Ovary (tissue), 3 donors: ENCODE measurements around the gene AMMECR1.

Experiments
- EP300 ChIP-seq: sonication (generic); formaldehyde crosslinking; IDR thresholded peaks from one replicate; pipeline ENCODE4 v1.6.1; 2017; ENCODE audit warnings: antibody characterized with exemption
- POLR2A ChIP-seq: fragments of 450-650 bp; IDR thresholded peaks from one replicate; pipeline ENCODE4 v1.6.1; 2017; ENCODE audit warnings: antibody characterized with exemption, mild to moderate bottlenecking, moderate library complexity
- TF ChIP-seq, protein P1 (sequence below), 3 donors: fragments of 450-650 bp in 2 of 3; fragments of 200-600 bp in 1 of 3; IDR thresholded peaks; one replicate each; pipeline versions ENCODE4 v1.5.1 to v1.8.0; 2016 to 2022; ENCODE audit warnings: antibody characterized with exemption in 3 of 3, mild to moderate bottlenecking in 1 of 3
- donor health status: DM: no; HTN: no; CAD: no.

DNA sequence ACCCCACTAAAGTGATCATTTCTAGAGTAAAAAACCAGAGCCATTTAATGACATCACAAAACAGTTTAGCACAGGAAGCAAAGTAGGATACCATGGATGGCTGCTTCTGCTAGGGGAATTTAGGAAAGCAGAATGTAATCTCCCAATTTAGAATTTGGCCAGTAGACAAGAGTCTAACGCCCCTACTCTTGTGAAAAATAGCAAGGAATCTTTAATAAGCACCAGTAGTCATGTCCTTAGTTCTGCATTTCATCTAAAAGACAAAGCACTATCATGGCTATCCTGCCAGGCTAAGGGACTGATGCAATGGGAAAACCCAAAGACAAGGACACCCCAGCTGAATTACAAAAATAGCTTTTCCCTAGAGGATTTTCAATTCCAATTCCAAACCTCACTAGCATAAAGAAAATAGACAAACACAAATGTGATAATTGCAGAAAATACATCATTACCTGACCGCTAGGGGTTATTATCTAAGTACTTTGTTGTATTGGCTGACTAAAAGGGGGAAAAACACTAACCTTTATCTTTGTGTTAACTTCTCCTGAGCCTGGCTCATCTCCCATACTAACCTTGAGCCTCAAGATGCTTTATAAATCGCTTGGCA lies 2.6 kb upstream of the AMMECR1 start:
- TF ChIP-seq EP300 (no peak), POLR2A (no peak)
- TF ChIP-seq, protein P1, sequence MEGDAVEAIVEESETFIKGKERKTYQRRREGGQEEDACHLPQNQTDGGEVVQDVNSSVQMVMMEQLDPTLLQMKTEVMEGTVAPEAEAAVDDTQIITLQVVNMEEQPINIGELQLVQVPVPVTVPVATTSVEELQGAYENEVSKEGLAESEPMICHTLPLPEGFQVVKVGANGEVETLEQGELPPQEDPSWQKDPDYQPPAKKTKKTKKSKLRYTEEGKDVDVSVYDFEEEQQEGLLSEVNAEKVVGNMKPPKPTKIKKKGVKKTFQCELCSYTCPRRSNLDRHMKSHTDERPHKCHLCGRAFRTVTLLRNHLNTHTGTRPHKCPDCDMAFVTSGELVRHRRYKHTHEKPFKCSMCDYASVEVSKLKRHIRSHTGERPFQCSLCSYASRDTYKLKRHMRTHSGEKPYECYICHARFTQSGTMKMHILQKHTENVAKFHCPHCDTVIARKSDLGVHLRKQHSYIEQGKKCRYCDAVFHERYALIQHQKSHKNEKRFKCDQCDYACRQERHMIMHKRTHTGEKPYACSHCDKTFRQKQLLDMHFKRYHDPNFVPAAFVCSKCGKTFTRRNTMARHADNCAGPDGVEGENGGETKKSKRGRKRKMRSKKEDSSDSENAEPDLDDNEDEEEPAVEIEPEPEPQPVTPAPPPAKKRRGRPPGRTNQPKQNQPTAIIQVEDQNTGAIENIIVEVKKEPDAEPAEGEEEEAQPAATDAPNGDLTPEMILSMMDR (IDR thresholded peaks at IDR 0.05), result no peak
